ENCODE data around the gene PRICKLE2. TPM values are rescaled to one million over a fixed set of nuclear protein-coding genes. Genes with fewer than 3 reads are reported as not detected.

The PRICKLE2 gene
- total RNA-seq, 1 experiment from 2014 or later = 3.2 TPM

GRCh38 chr3:64123931-64124330, 101.3 kb downstream of the PRICKLE2 start:
- Mint-ChIP-seq H3K4me3 (no peak overlapping the region), H3K27ac (no peak overlapping the region), H3K36me3 (ENCODE audit: insufficient read depth in 1 of 3, low read depth in 3 of 3) (peaks cover 0 to 9% (median 4%) of the 10 kb centered on the region in 3 experiments; a peak in 3 of 7 replicates), H3K9me3 (peaks cover 0 to 2% of the 10 kb centered on the region in 2 experiments; a peak in 2 of 5 replicates), H3K4me1 (peaks cover 16 to 18% of the 10 kb centered on the region in 2 experiments), H3K27me3 (ENCODE audit: low read depth) (no peaks in the 10 kb centered on the region; the same call in 1 of the 2 replicates)
- Histone ChIP-seq H3K4me2 (ENCODE audit: insufficient read depth, insufficient read length, low read length) (no peak overlapping the region), H3K79me1 (ENCODE audit: insufficient read depth, low read depth, low read length, poor library complexity, severe bottlenecking) (no peaks in the 10 kb centered on the region), H3K9me3 (ENCODE audit: control insufficient read depth, low read depth, low read length) (no peaks in the 10 kb centered on the region), H3K4me1 (ENCODE audit: insufficient read depth, low read length) (no peaks in the 10 kb centered on the region), H2BK5ac (ENCODE audit: insufficient read length, low read length) (no peak overlapping the region), H3K4ac (ENCODE audit: low read depth, low read length) (no peak overlapping the region), H4K8ac (replicated peaks; ENCODE audit: insufficient read length, low read depth, low read length) (no peak overlapping the region), H3K14ac (ENCODE audit: insufficient read depth, low read length) (no peak overlapping the region), H3K23ac (ENCODE audit: insufficient read length, low read depth, low read length) (no peak overlapping the region), H3K27me3 (ENCODE audit: insufficient read depth, low read length) (no peaks in the 10 kb centered on the region), H4K20me1 (ENCODE audit: control insufficient read depth, insufficient read depth, insufficient read length) (no peaks in the 10 kb centered on the region), H3K27ac (ENCODE audit: insufficient read length, low read depth, low read length) (no peak overlapping the region), H3T11ph (ENCODE audit: low read length) (no peak overlapping the region), H3K79me2 (ENCODE audit: insufficient read depth, low read length) (no peaks in the 10 kb centered on the region), H3K23me2 (ENCODE audit: insufficient read length, low read depth, low read length, poor library complexity, severe bottlenecking) (no peaks in the 10 kb centered on the region), H4K91ac (ENCODE audit: insufficient read length, low read depth, low read length) (no peak overlapping the region), H2BK12ac (ENCODE audit: insufficient read length, low read depth, low read length) (no peak overlapping the region), H3K56ac (ENCODE audit: insufficient read length, low read depth, low read length) (no peak overlapping the region), H2AK5ac (ENCODE audit: insufficient read length, low read length) (no peak overlapping the region), H2BK20ac (ENCODE audit: low read depth, low read length, poor library complexity, severe bottlenecking) (no peak overlapping the region), H2BK120ac (ENCODE audit: low read depth, low read length, poor library complexity, severe bottlenecking) (no peak overlapping the region), H2AFZ (ENCODE audit: low read length) (no peak overlapping the region), H2BK15ac (ENCODE audit: low read depth, low read length) (no peak overlapping the region), H4K5ac (ENCODE audit: insufficient read length, low read depth, low read length) (no peak overlapping the region), H3K9ac (ENCODE audit: extremely low read depth, insufficient read length, low read length) (no peak overlapping the region), H3K18ac (ENCODE audit: insufficient read length, low read depth, low read length) (no peak overlapping the region)
- WGBS (ENCODE audit: extremely low coverage, insufficient read length, low lambda C conversion rate) = no CpG with 5 or more reads among the region's 2 CpGs
- DNase-seq = no peak
- no peak for TF ChIP-seq CTCF (conservative IDR thresholded peaks at IDR 0.05)
